PC-9 (cell line): ENCODE results near the gene ACTR5.

Source experiments
- EZH2 ChIP-seq: fragments of 200-600 bp; sonication (generic); IDR thresholded peaks from 2 replicates; pipeline ENCODE4 v1.8.0; 2017; ENCODE audit warnings: antibody characterized with exemption, low read depth
- TF ChIP-seq, protein P1 (sequence below): fragments of 200-600 bp; sonication (generic); conservative IDR thresholded peaks from 2 replicates; pipeline ENCODE4 v1.6.1; 2017; ENCODE audit warnings: mixed run types, antibody characterized with exemption, mild to moderate bottlenecking, moderate library complexity

DNA sequence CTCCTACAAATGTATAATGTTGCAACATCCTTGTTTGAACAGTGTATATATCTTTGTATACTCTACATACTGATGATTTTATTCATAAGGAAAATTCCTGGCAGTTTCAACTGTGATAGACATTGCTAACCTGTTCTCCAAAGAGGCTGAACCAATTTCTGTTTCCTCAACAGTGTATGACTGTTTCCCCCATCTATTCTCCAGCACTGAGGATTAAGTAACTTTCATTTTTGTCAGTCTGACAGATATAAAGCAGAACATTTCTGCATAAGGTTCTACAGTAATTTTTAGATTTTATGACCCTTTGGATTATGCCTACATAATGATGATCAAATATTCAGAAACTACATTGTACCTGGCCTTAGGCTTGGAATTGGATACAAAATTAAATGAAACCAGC lies 67.2 kb downstream of the ACTR5 start:
- TF ChIP-seq, protein P1, sequence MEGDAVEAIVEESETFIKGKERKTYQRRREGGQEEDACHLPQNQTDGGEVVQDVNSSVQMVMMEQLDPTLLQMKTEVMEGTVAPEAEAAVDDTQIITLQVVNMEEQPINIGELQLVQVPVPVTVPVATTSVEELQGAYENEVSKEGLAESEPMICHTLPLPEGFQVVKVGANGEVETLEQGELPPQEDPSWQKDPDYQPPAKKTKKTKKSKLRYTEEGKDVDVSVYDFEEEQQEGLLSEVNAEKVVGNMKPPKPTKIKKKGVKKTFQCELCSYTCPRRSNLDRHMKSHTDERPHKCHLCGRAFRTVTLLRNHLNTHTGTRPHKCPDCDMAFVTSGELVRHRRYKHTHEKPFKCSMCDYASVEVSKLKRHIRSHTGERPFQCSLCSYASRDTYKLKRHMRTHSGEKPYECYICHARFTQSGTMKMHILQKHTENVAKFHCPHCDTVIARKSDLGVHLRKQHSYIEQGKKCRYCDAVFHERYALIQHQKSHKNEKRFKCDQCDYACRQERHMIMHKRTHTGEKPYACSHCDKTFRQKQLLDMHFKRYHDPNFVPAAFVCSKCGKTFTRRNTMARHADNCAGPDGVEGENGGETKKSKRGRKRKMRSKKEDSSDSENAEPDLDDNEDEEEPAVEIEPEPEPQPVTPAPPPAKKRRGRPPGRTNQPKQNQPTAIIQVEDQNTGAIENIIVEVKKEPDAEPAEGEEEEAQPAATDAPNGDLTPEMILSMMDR, result no peak
- no peak for TF ChIP-seq EZH2
